Endothelial cell of umbilical vein (primary cell): Measurements from ENCODE around the gene MTTP.

Experiments
- EZH2 ChIP-seq: IDR thresholded peaks from 2 replicates; pipeline ENCODE4 v1.6.1; 2012; ENCODE audit warnings: borderline replicate concordance, low read depth, mild to moderate bottlenecking, moderate library complexity, low read length, inconsistent platforms; ENCODE audit not compliant: severe bottlenecking
- POLR2A ChIP-seq: IDR thresholded peaks from 2 replicates; pipeline ENCODE4 v1.6.1; 2012; ENCODE audit warnings: low read depth, mild to moderate bottlenecking, control low read depth, low read length

- no peak for TF ChIP-seq POLR2A
- TF ChIP-seq EZH2: no peak
Measured at GRCh38 chr4:99571883-99572282, 2.7 kb upstream of the MTTP start.
